NCI-H2227 (cell line): ENCODE results near the gene RAMP1.

Experiments used
- DNase-seq: peaks from one replicate; lab custom pipeline; 2025; ENCODE audit not compliant: unreplicated experiment; lab: John Stamatoyannopoulos, UW

Gene RAMP1

DNA sequence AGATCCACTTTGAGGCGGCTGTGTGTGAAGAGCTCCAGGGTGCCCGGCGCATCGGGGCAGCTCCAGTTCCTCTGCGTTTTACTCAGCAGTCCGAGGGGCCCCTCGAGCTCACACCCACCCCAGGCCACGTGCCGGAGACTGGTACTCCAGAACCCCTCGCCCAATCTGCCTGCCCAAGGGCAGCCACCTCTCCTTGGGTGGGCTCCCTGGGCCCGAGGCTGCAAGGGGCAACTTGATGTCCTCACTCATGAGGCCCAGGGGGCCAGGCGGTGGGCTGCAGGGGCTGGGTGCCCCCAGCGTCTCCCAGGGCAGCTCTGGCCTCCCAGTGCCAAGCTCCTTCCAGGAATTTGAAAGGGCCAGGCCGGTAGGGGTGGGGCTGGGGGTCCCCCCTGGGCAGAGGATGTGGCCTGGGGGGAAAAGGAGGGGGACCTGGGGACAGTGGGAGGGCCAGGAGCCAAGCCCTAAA is 16.7 kb downstream of the RAMP1 start:
- no peak for DNase-seq

DNA sequence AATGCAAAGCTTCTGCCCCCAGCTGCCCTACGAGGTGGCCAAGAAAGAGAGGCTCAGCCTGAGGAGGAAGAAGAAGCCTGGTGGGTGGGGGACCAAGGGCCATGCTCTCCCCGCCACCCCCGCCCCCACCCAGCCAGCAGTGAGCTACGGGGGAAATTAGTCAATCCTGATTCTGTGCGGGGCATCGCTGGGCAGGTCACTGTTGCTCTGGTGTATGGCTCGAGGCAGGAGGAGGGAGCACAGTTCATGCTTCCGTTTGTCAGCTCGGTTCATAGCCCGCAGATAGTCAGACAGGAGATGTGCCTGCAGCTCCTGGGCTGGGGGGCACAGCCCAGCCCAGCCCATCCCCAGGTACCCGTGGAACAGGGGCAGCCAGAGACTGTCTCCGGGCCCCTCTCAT is 17.1 kb downstream of the RAMP1 start:
- no peak for DNase-seq

DNA sequence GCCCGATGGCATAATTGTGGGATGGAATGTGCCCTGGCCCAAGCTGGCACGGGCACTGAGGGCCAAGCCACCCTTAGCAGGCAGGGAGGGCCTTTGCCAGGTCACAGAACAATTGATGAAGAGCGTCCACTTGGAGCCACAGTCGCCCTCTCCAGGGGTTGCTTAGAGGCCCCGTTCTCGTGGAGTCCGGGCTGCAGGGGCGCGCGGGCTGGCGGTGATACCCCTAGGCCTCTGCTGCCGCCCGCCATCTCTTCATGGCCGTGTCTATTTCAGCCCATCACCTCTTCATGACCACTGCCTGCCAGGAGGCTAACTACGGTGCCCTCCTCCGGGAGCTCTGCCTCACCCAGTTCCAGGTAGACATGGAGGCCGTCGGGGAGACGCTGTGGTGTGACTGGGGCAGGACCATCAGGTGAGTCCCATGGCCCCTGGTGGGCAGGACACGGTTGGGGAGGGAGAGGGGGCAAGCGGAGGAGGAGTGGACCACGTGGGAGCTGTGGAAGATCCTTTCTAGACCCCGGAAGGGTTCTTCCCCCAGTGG is 17.6 kb downstream of the RAMP1 start:
- DNase-seq, result no peak

DNA sequence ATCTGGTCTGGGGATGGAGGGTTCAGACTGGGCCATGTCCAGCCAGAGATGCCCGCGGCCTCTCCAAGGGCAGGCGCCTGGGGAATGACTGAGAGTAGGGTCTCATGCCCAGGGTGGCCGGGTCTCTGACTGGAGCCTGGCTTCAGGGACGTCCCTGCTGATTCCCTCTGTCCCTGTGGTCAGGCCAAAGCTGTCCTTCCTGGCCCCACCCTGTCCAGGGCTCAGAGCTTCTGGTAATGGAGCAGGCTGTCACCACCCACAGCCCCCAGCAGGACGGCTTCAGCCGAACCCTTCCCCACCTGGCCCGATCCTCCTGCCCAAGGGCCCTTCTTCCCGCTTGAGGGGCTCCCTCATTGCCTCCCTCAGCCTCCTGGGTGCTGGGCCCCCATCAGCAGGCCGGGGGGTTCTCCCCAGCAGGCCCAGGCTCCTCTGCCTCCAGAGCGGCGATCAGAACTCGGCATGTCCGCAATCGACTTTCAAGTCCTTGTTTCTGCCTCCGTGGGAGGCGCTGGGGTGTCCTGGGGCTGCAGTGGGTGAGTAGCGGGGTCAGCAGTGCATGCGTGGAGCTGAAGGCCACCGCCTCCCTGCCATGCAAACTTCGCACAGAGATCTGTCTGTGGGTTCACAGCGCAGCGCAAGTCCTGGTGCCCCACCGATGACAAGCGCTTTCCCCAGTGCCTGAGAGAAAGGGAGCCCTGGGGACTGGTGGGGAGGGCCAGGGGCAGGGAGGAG is 18.3 kb downstream of the RAMP1 start:
- DNase-seq, result no peak

DNA sequence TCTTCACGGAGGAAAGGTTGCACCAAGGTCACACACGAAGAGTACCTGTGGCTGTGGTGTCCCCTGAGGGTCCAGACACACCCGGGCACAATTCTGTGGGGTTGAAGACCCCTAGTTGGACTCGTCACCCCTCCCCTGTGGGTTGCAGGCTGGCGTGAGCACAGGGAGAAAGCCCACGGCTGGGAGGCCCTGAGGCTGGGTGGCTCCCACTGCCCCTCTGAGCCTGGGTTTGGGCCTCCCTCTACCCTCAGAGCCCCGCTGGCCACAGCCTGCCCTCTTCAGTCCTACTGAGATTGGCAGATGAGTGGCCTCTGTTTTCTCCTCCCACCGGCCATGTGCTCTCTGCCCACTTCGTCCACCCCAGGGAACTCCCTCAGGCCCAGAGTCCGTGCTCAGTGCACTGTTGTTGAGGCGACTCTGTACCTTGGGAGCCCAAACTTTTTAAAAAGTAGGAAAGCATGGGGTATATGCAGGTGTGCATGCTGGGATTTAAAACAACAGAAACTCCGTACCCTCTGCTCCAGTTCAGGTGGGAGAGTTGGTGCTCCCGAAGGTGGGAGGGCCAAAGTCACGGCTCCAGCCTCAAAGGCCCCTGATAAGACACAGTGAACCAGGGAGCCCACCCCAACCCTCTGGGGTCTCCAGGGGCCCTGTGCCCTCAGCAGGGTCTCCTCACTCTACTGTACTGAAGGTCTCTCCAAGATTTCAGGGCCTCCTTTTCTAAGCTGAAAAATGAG is 19.1 kb downstream of the RAMP1 start:
- no peak for DNase-seq

DNA sequence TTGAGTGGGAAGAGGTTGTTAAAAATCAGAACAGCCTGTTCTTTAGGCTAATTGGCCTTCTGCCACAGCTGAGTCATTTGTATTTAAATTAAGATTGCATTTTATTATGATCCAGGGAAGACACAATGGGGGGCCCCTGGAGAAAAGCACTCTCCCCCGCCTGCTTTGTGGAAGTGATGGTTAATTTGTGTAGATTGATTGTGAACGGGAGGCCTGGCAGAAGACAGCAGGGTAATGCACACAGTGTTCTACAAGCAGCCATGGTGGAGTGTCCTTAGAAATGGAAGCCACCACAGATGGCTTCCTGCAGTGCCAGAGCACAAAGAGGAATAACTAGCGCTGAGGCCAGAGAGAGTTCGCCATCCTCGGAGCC is 19.6 kb downstream of the RAMP1 start:
- DNase-seq, result no peak

DNA sequence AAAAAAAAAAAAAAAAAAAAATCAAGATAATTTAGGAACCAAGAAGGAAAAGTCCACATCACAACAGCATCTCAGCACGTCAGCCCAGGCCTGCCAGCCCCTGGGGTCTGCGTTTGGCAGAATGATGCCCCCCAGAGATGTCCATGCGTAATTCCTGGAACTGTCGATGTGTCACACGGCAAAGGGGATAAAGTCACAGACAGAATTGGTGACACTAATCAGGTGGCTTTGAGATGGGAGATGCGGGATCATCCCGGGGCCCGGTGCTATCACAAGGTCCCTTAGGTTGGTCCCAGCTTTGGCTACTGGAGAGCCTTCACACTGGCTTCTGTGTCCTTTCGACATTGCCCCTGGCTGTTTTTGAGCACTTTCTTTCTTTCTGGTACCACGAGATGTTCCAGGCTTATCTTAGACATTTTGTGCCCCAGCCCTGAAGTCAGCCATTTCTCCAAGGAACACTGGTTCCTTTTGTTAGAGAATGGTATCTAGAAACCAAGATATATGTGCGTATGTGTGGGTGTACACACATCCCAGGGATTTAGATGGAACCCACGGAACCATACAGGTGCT is 20.7 kb downstream of the RAMP1 start:
- DNase-seq, result no peak

DNA sequence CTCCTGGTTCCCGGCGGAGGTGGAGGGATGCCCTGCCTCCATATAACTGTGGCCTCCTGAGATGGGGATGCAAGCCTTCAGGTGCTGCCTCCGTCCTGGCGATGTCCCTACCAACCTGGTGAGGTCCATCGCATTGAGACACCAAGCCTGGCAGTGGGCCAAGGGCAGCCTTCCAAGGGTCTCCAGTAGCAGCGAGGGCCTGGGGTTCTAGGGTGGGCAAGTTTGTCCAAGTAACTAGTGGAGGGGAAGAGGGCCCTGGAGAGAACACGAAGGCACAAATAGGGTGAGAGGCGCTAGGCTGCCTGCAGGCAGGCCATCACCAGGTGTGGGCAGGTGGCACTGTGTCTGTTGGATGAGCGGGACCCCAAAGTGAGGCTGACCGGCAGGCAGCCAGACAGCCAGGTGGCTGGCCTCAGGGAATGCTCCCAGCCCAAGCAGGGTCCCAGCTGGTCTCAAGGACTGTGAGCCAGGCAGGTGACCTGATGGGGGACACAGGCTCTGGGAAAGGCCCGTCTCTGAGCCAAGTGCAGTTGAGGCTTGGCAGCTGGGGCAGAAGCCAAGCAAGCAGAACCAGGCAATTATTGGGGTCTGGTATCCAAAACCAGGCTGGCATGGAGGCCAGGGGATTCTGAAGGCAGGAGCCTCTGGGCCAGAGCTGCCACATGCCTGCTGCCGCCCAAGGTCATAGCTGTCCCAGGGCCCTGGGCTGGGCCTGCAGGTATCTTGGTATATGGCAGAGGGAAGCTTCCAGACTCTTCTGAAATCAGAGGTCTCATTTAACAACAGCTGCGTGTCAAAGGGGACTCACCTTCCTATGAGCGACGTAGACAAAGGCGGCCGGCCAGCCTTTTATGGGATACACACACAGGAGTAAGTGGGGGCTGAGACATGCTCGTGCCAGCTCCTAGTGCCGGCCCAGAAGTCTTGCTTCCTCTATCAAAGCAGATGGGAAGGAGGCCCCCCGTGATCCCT is 23.4 kb downstream of the RAMP1 start:
- DNase-seq, result no peak

DNA sequence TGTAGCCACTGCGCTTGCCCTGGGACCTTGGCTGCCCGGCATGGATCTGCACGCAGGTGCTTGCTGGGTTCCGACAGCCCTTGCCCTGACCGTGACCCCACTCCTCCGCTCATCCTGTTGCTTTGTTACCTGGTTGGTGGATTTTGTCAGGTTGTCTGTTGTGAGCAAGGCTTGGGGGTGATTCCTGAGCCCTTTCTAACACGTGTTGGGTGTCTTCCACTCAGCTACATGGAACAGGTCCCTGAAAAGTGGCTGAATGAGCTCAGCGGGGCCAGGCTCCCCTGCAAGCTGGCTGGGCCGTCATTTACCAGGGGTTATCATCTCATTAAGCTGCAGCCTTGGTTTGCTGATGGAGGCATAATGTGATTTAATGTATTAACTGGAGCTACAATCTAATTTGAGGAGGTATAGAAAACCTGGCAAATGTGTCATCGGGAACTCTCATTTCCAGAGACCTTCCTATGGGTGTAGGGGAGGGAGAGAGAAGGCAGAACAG is 24.6 kb downstream of the RAMP1 start:
- DNase-seq, result no peak

DNA sequence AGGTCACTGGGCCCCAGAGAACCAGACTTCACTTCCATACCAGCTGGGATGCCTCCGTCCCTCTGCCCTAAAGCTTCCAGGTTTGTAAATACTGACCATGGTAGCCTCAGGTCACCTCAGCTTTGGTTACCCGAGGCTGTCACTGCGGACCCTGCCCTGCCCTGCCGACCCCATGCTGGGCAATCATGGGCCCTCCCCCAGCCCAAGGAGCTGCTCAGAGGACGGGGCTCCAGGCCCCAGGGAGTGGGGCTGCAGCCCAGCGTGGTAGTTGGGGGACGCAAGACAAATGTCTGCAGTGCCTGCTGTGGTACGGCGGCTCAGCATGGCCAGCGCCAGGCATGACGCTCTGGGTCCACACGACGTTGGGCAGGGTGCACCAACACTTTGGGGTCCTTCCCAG is 25.3 kb downstream of the RAMP1 start:
- DNase-seq, result no peak

DNA sequence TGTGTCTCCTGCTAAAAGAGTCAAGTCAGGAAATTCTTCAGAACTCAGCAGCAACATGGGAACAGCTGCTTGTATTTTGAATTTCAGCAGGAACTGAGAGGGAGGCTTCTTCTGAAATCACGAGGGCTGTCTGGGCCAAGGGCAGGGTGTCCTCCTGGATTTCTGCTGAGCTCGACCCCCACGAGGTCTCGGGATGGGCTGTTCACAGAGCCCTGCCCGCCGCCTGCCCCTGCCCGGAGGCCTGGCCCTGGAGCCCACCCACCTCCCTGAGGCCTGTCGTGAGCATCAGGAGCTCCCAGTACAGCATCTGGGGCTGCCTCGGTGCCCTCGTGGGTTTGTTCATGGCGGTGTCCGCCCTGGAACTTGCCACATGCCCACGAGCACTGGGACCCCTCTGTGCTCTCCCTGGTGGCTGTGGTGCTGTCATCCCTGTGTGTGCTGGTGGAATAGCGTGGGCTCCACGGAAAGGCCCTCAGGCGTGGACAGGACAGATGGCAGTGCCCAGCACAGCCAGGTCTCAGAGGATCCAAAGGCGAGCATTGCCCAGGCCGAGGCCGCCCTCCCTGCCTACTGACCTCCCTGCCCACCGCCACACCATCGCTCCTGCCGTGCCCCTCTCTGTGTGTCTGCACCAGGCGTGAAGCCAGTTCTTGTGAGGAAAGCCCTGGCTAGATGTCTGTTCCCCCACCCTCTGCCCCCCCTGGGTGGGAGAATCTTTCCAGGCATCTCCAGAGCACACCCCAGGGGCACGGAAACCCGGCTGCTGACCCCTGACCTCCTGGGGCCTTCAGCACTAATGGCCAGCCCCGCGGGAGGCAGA is 25.9 kb downstream of the RAMP1 start:
- no peak for DNase-seq

DNA sequence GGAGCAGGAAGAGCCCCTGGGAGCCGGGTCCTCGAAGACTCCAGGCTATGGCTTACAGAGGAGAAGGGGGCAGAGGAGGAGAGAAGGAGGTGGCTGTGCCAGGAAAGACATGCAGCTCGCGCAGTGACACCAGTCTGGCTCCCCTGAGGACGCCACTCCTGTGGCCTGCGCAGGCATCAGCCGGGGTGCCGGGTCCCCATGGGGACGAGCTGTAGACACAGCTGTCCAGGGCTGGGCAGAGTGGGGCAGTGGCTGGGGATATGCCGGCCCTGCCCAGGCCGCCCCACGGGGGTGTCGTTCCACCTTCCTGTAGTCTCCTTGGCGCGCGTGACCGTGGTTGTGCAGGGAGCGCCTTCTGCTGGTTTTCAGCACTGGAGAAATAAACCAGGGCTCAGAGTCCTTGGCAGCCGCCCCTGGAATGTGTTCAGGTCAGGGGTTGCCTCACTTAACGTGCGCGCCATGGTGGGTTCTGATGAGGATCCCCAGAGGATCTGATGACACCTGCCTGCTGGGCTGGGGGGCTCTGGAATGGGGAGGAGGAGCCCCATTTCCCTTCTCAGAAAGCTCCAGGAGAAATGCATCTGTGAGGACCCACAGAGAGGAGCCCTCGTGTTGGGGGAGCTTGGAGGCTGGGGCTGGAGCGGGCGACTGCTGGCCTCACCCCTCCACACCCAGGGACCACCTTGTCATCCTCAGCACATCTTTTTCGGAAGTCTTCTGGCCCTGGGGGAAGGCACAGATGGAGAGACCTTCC is 26.7 kb downstream of the RAMP1 start:
- DNase-seq, result no peak

DNA sequence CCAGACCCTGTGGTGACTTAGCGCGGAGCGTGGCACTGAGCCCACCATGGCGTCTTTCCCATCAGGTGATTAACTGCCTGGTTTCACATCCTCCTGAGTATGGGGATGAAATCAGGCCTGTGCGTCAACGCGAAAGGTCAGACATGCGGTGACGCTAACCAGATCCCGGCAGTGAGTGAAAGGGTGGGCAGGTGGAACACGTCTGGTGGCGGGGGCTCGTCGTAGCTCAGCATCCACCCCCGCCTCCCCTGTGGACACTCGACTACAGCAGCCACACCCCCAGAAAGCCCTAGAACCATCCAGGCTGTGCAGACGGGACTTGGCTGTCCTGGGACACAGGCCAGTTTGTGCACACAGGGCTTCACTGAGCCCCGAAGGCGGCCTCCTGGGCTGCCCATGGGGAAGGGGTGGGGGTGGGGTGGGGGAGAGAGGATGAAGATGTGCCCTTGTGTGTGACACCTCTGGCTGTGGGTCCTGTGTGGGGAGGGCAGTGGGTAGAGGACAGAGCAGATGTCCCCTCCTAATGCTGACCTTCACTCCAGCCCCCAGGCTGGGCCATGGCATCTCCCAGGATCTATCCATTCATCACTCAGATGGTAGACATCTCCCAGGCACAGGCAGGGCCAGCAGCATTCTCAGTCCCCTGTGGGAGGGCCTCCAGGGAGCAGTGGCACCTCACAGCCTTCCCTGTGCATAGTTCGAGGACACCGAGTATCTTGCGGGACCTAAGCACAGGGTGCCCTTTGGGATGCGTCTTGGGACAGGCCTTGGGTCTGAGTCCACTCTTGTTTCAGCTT is 27.5 kb downstream of the RAMP1 start:
- DNase-seq, result no peak

DNA sequence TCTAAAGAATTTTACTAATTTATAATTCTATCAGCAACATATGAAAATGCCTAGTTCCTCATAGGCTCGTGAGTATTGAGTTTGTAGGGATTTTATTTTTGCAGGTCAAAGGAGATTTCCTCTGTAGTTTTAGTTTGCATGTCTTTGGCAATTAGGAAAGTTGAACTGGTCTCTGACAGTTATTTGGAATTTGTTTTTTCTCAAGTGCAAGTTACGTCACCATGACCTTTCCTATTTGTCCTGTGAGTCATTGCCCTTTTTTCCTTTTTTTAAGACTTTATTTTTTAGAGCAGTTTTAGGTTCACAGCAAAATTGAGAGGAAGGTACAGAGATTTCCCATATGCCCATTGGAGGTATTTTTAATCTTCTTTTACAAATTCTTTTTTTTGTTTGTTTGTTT is 29.0 kb downstream of the RAMP1 start:
- no peak for DNase-seq

DNA sequence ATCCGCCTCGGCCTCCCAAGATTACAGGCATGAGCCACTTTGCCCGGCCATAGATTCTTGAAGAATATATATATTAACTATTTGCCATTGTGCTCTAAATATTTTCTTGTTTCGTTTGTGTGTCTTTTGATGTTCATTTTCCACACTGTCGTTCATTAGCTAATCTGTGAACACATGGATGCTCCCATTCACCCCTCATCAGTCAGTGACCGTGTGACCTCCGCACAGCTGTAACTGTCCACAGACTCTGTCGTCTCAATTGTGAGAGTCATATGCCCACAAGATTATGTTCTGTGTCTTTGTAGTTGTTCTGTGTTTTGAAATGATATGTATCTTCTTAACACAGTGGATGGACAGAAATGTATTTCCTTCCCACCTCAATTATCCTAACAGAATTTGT is 29.6 kb downstream of the RAMP1 start:
- no peak for DNase-seq

DNA sequence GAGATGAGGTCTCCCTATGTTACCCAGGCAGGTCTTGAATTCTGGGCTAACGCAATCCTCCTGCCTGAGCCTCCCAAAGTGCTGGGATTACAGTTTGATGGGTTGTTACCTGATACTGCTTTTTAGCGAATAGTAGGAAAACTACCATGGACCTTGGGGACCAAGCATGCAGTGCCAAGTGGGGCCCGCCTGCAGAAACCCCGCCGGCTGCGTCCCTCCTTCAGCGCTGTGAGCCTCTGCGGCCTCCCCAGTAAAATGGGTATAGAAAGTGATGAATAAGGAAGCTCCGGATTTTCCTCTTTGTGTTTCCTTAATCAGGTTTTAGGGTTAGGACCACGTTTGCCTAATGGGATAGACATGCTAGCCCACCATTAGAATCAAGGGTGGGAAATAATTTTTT is 30.4 kb downstream of the RAMP1 start:
- no peak for DNase-seq

DNA sequence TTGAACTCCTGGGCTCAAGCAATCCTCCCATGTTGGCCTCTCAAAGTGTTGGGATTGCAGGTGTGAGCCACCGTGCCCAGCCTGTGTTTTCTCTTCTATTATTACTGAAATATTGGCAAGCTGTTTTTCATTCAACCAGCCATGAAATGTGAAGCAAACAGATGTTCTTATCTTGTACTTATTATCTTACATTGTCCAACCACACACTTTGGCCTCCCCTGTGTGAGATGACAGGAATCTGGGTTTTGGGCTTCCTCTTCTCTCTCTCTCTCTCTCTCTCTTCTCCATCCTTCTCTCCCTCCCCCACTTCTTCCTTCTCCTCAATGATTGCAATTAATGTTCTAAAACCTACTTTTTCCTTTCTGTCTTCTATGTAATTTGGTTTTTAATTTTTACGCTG is 33.1 kb downstream of the RAMP1 start:
- no peak for DNase-seq

DNA sequence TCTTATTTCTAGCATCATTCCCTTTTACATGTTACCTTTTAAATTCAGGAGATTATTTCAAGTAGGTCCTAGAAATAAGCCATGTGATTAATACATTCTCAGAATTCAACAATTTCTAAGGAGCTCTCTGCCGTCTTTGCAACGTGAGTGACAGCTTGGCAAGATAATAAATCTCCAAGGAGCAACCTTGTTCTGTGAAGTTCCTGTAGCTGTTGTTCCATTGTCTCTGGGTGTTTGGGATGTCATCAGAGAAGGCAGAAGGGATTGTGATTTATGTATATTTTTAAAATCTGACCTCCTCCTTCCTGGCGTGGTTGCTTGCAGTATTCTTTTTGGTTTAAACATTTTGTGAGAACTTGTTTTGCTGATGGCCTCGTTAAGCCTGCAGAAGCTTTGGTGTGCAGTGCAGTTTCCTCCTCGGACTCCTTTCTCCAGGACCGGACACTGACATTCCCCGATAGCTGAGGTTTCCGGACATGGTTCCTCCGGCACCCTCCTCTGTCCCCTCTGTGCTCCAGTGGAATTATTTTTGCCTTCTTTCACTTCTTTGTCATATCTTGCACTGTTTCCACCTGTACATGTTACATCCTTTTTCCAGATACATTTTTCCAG is 33.7 kb downstream of the RAMP1 start:
- no peak for DNase-seq
